AG09309 (cell line): ENCODE data around the gene HMG20A.

ENCODE experiments used
- DNase-seq: peaks from one replicate; pipeline ENCODE4 v3.0.0-alpha.2; 2010; ENCODE audit warnings: low read depth
- H3K4me3 ChIP-seq: 2 replicates; pipeline ENCODE4 v1.5.1; 2011; ENCODE audit warnings: mild to moderate bottlenecking, low read depth, low read length, moderate library complexity; ENCODE audit not compliant: control insufficient read depth
- TF ChIP-seq, protein P1 (sequence below): IDR thresholded peaks from 2 replicates; pipeline ENCODE4 v1.5.1; 2011; ENCODE audit warnings: mild to moderate bottlenecking, low read depth, low read length, inconsistent platforms; ENCODE audit not compliant: insufficient read depth, control insufficient read depth; ENCODE audit errors: missing control alignments

HMG20A gene

GRCh38 chr15:77413699-77414349, 6.9 kb upstream of the HMG20A start:
- DNase-seq: no peak
- TF ChIP-seq, protein P1, sequence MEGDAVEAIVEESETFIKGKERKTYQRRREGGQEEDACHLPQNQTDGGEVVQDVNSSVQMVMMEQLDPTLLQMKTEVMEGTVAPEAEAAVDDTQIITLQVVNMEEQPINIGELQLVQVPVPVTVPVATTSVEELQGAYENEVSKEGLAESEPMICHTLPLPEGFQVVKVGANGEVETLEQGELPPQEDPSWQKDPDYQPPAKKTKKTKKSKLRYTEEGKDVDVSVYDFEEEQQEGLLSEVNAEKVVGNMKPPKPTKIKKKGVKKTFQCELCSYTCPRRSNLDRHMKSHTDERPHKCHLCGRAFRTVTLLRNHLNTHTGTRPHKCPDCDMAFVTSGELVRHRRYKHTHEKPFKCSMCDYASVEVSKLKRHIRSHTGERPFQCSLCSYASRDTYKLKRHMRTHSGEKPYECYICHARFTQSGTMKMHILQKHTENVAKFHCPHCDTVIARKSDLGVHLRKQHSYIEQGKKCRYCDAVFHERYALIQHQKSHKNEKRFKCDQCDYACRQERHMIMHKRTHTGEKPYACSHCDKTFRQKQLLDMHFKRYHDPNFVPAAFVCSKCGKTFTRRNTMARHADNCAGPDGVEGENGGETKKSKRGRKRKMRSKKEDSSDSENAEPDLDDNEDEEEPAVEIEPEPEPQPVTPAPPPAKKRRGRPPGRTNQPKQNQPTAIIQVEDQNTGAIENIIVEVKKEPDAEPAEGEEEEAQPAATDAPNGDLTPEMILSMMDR: no peak
- no peak overlapping the region for H3K4me3 ChIP-seq

DNA sequence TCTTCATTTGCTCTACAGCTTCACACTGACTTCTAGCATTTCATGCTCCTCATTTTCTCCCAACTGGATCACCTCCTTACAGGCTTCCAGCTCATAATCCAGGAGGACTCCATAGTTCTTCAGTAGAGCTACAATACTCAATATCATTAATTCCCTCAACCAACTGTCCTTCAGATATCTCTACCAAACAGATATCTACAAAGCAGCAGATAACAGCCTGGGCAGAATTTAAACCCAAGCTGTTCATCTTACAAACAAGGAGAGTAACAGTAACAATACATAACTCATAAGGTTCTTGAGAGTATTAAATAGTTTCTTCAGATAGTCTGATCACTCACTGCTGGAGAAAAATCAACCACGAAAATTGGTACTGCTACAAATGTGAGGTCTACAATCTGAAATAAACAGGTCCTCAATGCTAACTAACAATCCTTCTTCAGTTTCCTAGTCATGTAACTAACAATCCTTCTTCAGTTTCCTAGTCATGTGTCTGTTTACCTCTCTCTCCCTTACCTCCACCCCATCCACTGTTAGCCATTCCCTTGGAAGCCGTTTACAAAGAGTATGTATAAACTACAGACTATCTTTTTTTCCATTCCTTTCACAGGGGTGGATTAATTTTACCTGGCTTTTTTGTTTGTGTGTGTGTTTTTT, 5.8 kb upstream of the HMG20A start:
- TF ChIP-seq, protein P1: no peak
- no peak for DNase-seq
- no peak overlapping the region for H3K4me3 ChIP-seq

DNA sequence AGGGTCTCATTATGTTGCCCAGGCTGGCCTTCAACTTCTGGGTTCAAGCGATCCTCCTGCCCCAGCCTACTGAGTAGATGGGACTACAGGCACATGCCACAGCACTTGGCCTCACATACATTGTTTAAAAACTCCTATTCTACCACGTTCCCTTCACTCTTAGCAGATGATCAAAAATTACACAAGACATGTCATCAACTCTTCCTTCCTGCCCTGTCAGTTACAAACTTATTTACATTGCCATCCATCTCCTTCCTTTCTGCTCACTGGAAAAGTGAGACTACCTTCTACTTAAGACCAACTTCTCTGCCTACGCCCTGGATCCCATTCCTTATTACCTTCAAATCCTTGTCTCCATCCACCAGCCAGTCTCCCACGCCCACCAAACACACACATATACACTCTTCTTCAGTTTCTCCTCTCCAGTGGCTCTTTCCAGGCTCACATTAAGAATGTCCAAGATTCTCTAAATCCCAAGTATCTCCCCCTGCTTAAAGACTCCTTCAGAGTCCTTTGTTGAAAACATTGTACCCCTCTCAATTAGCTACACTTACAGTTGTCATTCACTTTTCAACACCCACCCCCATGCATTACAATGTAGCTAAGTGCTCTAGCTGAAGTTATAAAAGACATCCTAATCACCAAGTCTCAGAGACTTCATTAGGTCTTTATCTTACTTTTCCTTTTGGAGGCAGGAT, 5.1 kb upstream of the HMG20A start:
- DNase-seq: no peak
- no peak overlapping the region for H3K4me3 ChIP-seq
- TF ChIP-seq, protein P1: no peak

GRCh38 chr15:77416148-77416455, 4.6 kb upstream of the HMG20A start:
- no peak overlapping the region for H3K4me3 ChIP-seq
- peak; percentile 52 for DNase-seq
- TF ChIP-seq, protein P1: no peak

- no peak for DNase-seq
- no peak overlapping the region for H3K4me3 ChIP-seq
- TF ChIP-seq, protein P1: no peak
Observed at GRCh38 chr15:77416954-77417353, 3.7 kb upstream of the HMG20A start.

- H3K4me3 ChIP-seq: peak overlapping the region; percentile 91
- TF ChIP-seq, protein P1: no peak
- DNase-seq: no peak
Observed at GRCh38 chr15:77417602-77418001, 3.1 kb upstream of the HMG20A start.
